IMR-90 (cell line): ENCODE results near the gene POLR3G.

Experiments used
- BHLHE40 ChIP-seq: fragments of 150-350 bp; IDR thresholded peaks from 2 replicates; pipeline ENCODE4 v1.6.1; 2016; ENCODE audit warnings: mild to moderate bottlenecking, low read depth, low read length
- CHD1 ChIP-seq: IDR thresholded peaks from 2 replicates; pipeline ENCODE4 v1.6.1; 2012; ENCODE audit warnings: low read depth, low read length, improper control_type of control experiment
- MAFK ChIP-seq: IDR thresholded peaks from 2 replicates; pipeline ENCODE4 v1.6.1; 2012; ENCODE audit warnings: low read depth, low read length, improper control_type of control experiment
- POLR2A ChIP-seq: IDR thresholded peaks from 2 replicates; pipeline ENCODE4 v1.6.1; 2012; ENCODE audit warnings: mild to moderate bottlenecking, low read depth, low read length
- RAD21 ChIP-seq: IDR thresholded peaks from 2 replicates; pipeline ENCODE4 v1.6.1; 2012; ENCODE audit warnings: low read length, improper control_type of control experiment
- RFX5 ChIP-seq: IDR thresholded peaks from 2 replicates; pipeline ENCODE4 v1.8.0; 2012; ENCODE audit warnings: low read depth, mild to moderate bottlenecking, low read length, moderate library complexity
- TF ChIP-seq, protein P1 (sequence below): conservative IDR thresholded peaks from 2 replicates; pipeline ENCODE4 v1.5.1; 2012; ENCODE audit warnings: mild to moderate bottlenecking, low read depth, low read length, improper control_type of control experiment
- TF ChIP-seq, protein P2 (sequence below): fragments of 150-350 bp; IDR thresholded peaks from 2 replicates; pipeline ENCODE4 v1.6.1; 2017; ENCODE audit warnings: mild to moderate bottlenecking, antibody characterized with exemption, low read length, low read depth

DNA sequence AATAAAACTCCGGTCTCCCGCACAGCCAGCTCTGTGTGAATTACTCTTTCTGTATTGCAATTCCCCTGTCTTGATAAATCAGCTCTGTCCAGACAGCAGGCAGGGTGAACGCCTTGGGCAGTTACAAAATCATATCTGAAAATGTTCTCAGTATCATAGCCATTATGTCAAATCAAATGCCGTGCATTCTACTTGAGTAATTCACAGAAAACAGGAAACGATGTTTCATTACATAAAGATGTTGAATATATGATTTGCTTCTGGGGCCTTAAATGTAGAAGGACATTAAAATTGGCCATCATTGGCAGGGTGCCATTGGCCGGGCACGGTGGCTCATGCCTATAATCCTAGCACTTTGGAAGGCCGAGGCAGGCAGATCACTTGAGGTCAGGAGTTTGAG lies 8.5 kb downstream of the POLR3G start:
- TF ChIP-seq MAFK (no peak), POLR2A (no peak), RFX5 (no peak), BHLHE40 (no peak), RAD21 (no peak), CHD1 (no peak)
- TF ChIP-seq, protein P1, sequence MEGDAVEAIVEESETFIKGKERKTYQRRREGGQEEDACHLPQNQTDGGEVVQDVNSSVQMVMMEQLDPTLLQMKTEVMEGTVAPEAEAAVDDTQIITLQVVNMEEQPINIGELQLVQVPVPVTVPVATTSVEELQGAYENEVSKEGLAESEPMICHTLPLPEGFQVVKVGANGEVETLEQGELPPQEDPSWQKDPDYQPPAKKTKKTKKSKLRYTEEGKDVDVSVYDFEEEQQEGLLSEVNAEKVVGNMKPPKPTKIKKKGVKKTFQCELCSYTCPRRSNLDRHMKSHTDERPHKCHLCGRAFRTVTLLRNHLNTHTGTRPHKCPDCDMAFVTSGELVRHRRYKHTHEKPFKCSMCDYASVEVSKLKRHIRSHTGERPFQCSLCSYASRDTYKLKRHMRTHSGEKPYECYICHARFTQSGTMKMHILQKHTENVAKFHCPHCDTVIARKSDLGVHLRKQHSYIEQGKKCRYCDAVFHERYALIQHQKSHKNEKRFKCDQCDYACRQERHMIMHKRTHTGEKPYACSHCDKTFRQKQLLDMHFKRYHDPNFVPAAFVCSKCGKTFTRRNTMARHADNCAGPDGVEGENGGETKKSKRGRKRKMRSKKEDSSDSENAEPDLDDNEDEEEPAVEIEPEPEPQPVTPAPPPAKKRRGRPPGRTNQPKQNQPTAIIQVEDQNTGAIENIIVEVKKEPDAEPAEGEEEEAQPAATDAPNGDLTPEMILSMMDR: no peak
- TF ChIP-seq, protein P2, sequence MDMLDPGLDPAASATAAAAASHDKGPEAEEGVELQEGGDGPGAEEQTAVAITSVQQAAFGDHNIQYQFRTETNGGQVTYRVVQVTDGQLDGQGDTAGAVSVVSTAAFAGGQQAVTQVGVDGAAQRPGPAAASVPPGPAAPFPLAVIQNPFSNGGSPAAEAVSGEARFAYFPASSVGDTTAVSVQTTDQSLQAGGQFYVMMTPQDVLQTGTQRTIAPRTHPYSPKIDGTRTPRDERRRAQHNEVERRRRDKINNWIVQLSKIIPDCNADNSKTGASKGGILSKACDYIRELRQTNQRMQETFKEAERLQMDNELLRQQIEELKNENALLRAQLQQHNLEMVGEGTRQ: no peak
